Upper lobe of left lung (tissue), 6 donors: ENCODE measurements around the gene LAD1. TPM values are rescaled to one million over a fixed set of nuclear protein-coding genes. Genes with fewer than 3 reads are reported as not detected.

ENCODE experiments used
- ATAC-seq, 2 donors: fragments of 200-7000 bp; cut with Tn5 transposase; one replicate each; pipeline ENCODE4 v1.9.1; 2022; ENCODE audit warnings: mild to moderate bottlenecking in 2 of 2, moderate library complexity in 2 of 2; ENCODE audit not compliant: low FRiP score in 2 of 2
- DNase-seq, 2 donors: peaks; one replicate each; pipeline ENCODE4 v3.0.0-alpha.2; 2019 to 2020
- H3K27ac ChIP-seq, 4 donors: fragments of 200-600 bp; sonication (generic); one replicate each; pipeline ENCODE4 v1.5.1; 2016 to 2019
- H3K27me3 ChIP-seq, 4 donors: fragments of 200-600 bp; sonication (generic); one replicate each; pipeline ENCODE4 v1.5.1; 2017 to 2019
- H3K36me3 ChIP-seq, 4 donors: fragments of 200-600 bp; sonication (generic); one replicate each; pipeline ENCODE4 v1.5.1; 2016 to 2019
- H3K4me1 ChIP-seq, 4 donors: fragments of 200-600 bp; sonication (generic); one replicate each; pipeline ENCODE4 v1.5.1; 2018 to 2019
- H3K4me3 ChIP-seq, 4 donors: fragments of 200-600 bp; sonication (generic); one replicate each; pipeline ENCODE4 v1.5.1; 2017 to 2019; ENCODE audit warnings: mild to moderate bottlenecking in 2 of 4, moderate library complexity in 1 of 4
- H3K9me3 ChIP-seq, 4 donors: fragments of 200-600 bp; sonication (generic); one replicate each; pipeline ENCODE4 v1.5.1; 2018 to 2019
- EP300 ChIP-seq, 4 donors: sonication (generic); formaldehyde crosslinking; IDR thresholded peaks; one replicate each; pipeline ENCODE4 v1.5.1; 2017; ENCODE audit warnings: antibody characterized with exemption in 4 of 4, control low read depth in 2 of 4
- POLR2A ChIP-seq, 4 donors: fragments of 450-650 bp; IDR thresholded peaks; one replicate each; pipeline ENCODE4 v1.5.1; 2016 to 2017; ENCODE audit warnings: antibody characterized with exemption in 4 of 4, mild to moderate bottlenecking in 2 of 4
- POLR2AphosphoS5 ChIP-seq, 2 donors: sonication (generic); formaldehyde crosslinking; IDR thresholded peaks; one replicate each; pipeline ENCODE4 v1.5.1; 2017; ENCODE audit warnings: antibody characterized with exemption in 2 of 2
- WGBS, 2 donors: methylation state at CpG; one replicate each; pipeline ENCODE4 v1.1.5; 2017 to 2018; 5-methylcytosine and 5-hydroxymethylcytosine counted together
- total RNA-seq, 6 donors: library from RNA; depleted of rRNA in 4 of 6; stranded (reverse); fragments of >200 nt in 4 of 6; gene quantifications; one replicate each; pipeline versions ENCODE4 v1.1.0 to v1.2.1, GENCODE V29; 2016 to 2021
- TF ChIP-seq, protein P1 (sequence below), 6 experiments: fragments of 450-650 bp in 4 of 6; fragments of 200-600 bp in 2 of 6; sonication (generic) in 2 of 6; IDR thresholded peaks; one replicate each; pipeline ENCODE4 v1.5.1; 2016 to 2019; ENCODE audit warnings: antibody characterized with exemption in 6 of 6
- donor health status: DM: no; HTN: no; CAD: no; lungs with moderate emphysema.
- donor health status: DM: no; HTN: yes; CAD: no; lungs with severe emphysema.

Gene LAD1
- total RNA-seq, 6 donors from 2014 or later: 12.6 to 48.1 (median 39.1) TPM

DNA sequence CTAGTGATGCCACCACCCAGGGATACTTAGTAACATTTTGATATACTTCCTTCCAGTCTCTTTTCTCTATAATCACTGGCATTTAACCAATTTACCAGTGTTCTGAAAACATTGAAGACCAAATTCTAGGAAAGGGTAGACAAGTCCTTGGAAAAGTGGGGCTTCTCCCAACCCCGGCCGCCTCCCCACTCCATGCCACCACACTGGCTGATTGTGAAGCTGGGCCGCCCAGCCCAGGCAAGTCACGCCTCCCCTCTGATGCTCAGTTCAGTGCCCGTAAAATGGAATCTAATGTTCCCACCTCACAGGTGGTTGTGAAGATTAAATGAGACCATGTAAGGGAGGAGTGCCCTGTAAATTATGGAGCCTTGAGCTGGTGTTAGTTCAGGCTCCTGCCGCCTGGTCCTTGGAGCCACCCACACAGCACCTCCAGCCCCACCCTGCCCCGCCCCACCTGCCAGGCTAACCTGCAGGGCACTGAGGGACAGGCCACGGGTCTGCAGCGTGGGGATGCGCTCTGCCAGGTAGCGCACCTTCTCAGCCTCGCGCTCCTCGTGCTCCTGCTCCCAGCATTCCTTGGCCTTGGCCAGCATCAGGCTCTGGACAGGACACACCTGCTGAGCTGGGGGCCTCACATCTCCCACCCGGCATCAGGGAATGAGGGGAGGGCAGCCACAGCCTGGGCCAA is 15.1 kb upstream of the LAD1 start:
- H3K9me3 ChIP-seq: no peaks in the 10 kb centered on the region
- DNase-seq: no peak
- no peaks in the 10 kb centered on the region for H3K27me3 ChIP-seq
- no peak overlapping the region for H3K4me3 ChIP-seq
- H3K4me1 ChIP-seq: no peaks in the 10 kb centered on the region
- H3K27ac ChIP-seq: no peak overlapping the region
- WGBS, 2 donors: 94 to 95% methylated on average over 13 to 15 of the region's 15 CpGs
- no peaks in the 10 kb centered on the region for H3K36me3 ChIP-seq
- TF ChIP-seq, protein P1, sequence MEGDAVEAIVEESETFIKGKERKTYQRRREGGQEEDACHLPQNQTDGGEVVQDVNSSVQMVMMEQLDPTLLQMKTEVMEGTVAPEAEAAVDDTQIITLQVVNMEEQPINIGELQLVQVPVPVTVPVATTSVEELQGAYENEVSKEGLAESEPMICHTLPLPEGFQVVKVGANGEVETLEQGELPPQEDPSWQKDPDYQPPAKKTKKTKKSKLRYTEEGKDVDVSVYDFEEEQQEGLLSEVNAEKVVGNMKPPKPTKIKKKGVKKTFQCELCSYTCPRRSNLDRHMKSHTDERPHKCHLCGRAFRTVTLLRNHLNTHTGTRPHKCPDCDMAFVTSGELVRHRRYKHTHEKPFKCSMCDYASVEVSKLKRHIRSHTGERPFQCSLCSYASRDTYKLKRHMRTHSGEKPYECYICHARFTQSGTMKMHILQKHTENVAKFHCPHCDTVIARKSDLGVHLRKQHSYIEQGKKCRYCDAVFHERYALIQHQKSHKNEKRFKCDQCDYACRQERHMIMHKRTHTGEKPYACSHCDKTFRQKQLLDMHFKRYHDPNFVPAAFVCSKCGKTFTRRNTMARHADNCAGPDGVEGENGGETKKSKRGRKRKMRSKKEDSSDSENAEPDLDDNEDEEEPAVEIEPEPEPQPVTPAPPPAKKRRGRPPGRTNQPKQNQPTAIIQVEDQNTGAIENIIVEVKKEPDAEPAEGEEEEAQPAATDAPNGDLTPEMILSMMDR (IDR thresholded peaks at IDR 0.05): no peak
- TF ChIP-seq POLR2A (IDR thresholded peaks at IDR 0.05) (no peak), EP300 (IDR thresholded peaks at IDR 0.05) (no peak), POLR2AphosphoS5 (IDR thresholded peaks at IDR 0.05) (no peak)
- ATAC-seq: no peak

DNA sequence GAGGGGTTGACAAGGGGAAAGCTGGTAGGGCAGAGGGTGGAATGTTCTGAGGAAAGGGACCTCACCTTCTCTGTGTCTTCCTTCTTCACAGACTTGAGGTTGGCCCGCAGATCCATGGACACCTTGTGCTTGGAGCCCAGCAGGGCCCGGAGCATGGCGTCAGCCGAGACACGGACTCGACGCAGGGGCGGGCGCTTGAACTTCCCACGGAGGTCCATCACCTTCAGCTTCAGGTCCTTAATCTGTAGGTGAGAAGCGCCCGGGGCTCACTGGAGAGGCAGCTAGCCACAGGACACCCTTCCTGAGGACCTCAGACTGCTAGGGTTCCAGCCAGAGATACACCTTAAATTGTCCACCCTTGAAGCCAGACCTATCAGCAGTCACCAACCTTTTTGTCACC is 12.2 kb upstream of the LAD1 start:
- DNase-seq: no peak
- H3K27me3 ChIP-seq: no peaks in the 10 kb centered on the region
- H3K4me3 ChIP-seq: no peak overlapping the region
- H3K36me3 ChIP-seq: no peaks in the 10 kb centered on the region
- 95 to 97% methylated on average over 8 to 12 of the region's 12 CpGs for WGBS, 2 donors
- no peaks in the 10 kb centered on the region for H3K4me1 ChIP-seq
- TF ChIP-seq, protein P1 (IDR thresholded peaks at IDR 0.05): no peak
- no peak for TF ChIP-seq POLR2AphosphoS5 (IDR thresholded peaks at IDR 0.05)
- no peaks in the 10 kb centered on the region for H3K9me3 ChIP-seq
- H3K27ac ChIP-seq: no peak overlapping the region
- no peak for ATAC-seq

DNA sequence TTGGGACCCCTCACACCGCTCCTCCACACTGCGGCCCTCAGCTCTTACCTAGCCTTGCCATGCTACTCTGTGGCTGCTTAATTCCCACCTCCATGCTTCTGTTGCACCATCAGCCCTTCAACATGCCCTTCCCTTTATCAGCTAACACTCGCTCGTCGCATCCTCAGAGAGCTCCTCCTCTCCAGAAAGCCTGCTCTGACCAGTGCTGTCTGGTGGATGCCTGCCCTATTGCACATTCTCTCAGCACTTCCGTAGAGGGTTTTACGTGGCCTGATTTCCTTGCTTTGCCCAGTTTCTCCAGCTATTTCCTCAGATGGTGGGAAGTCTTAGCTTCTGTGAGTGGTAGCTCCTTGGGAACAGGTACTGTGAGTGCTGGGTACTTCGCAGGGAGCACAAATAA is 10.3 kb upstream of the LAD1 start:
- DNase-seq (no peak), ATAC-seq (no peak)
- Histone ChIP-seq H3K36me3 (no peaks in the 10 kb centered on the region), H3K27me3 (no peaks in the 10 kb centered on the region), H3K27ac (no peak overlapping the region), H3K4me1 (peaks cover 0 to 12% (median under 1%) of the 10 kb centered on the region in 4 donors), H3K9me3 (no peaks in the 10 kb centered on the region), H3K4me3 (no peak overlapping the region)
- TF ChIP-seq, protein P1 (IDR thresholded peaks at IDR 0.05): no peak
- TF ChIP-seq EP300 (IDR thresholded peaks at IDR 0.05): no peak
- no peak for TF ChIP-seq POLR2AphosphoS5 (IDR thresholded peaks at IDR 0.05)
- TF ChIP-seq POLR2A (IDR thresholded peaks at IDR 0.05): no peak
- WGBS, 2 donors: 78 to 83% methylated on average over 8 of the region's 8 CpGs

DNA sequence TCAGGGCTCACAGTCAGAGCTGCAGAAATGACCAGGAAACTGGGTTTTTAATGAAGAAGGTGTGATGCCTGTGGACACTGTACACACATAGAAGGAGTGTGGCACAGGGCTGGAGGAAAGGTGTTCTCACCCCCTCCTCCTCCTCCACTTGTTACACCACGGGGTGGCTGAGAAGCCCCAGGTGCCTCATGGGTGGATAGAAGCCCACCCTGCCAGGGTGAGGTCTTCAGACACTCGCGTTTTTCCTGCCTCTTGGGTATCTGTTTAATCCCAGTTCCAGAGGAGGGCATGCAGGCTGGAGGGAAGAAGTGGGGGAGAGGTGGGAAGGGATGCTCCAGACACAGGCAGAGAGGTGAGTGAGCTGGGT is 9.7 kb upstream of the LAD1 start:
- no peaks in the 10 kb centered on the region for H3K27me3 ChIP-seq
- no peak for TF ChIP-seq EP300 (IDR thresholded peaks at IDR 0.05)
- H3K9me3 ChIP-seq: no peaks in the 10 kb centered on the region
- ATAC-seq (no peak), DNase-seq (no peak)
- H3K4me1 ChIP-seq: peaks cover 0 to 18% (median 4%) of the 10 kb centered on the region in 4 donors
- no peak overlapping the region for H3K4me3 ChIP-seq
- H3K36me3 ChIP-seq: no peaks in the 10 kb centered on the region
- H3K27ac ChIP-seq: no peak overlapping the region
- WGBS, 2 donors: 87 to 89% methylated on average over 3 of the region's 3 CpGs

DNA sequence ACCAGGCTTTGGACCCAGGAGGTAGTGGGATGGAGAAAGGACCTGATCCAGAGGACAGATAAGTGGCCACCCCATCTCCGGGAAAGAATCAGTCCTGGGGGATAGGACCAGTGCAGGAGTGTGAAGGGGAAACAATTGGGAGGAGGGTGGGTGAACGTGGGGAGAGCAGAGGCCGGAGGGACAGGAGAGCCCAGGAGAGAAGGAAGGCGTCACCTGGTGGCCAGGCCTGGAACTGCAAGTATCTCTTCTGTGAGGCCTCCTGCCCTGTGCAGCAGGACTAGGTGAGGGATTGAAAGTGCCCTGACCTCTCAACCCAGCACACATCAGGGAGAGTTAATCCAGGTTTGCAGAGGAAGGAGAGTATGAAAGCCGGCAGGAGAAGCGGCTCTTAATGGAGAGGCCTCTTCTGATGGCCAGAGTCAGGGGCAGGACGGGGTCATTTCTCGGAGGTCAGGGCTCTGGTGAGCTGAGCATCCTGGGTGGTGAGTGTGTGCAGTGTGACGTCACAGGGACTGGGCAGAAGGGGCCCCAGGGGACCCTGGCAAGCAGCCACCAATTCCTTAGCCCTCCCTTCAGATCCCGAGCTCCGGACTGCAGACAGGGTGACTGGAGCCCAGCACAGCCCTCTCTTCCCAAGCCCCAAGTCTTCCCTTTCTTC is 9.2 kb upstream of the LAD1 start:
- Histone ChIP-seq H3K4me3 (no peak overlapping the region), H3K4me1 (peaks cover 0 to 23% (median 4%) of the 10 kb centered on the region in 4 donors), H3K27ac (no peak overlapping the region), H3K36me3 (no peaks in the 10 kb centered on the region), H3K9me3 (no peaks in the 10 kb centered on the region), H3K27me3 (no peaks in the 10 kb centered on the region)
- DNase-seq (peak in 1 of 2 donors; percentile 86), ATAC-seq (peak; percentile 75 to 77)
- TF ChIP-seq POLR2A (IDR thresholded peaks at IDR 0.05) (no peak), EP300 (IDR thresholded peaks at IDR 0.05) (no peak)
- TF ChIP-seq, protein P1 (IDR thresholded peaks at IDR 0.05): peak; percentile 83 to 93 (median 89)
- 33 to 34% methylated on average over 11 of the region's 11 CpGs for WGBS, 2 donors
